Cardiac muscle cell (in vitro differentiated cells and primary cell): ENCODE measurements around the gene PCDH1. TPM values are rescaled to one million over a fixed set of nuclear protein-coding genes. Genes with fewer than 3 reads are reported as not detected.

Source experiments
- DNase-seq, 2 donors: peaks; one replicate each; pipeline versions ENCODE4 v3.0.0 to v3.0.0-alpha.2; 2010 to 2017; ENCODE audit warnings: low read depth in 1 of 2, low spot score in 1 of 2
- H3K27ac ChIP-seq: fragments of 200-600 bp; sonication (generic); 2 replicates; pipeline ENCODE4 v1.5.1; 2016
- H3K27me3 ChIP-seq: fragments of 200-600 bp; sonication (generic); 2 replicates; pipeline ENCODE4 v1.6.0; 2016; ENCODE audit warnings: control low read depth
- H3K36me3 ChIP-seq: fragments of 200-600 bp; sonication (generic); 2 replicates; pipeline ENCODE4 v1.5.1; 2016; ENCODE audit warnings: control low read depth
- H3K4me1 ChIP-seq: fragments of 200-600 bp; sonication (generic); 2 replicates; pipeline ENCODE4 v1.8.1; 2017; ENCODE audit warnings: low read depth, mild to moderate bottlenecking, mixed run types
- H3K4me3 ChIP-seq: fragments of 200-600 bp; sonication (generic); 2 replicates; pipeline ENCODE4 v1.5.1; 2016; ENCODE audit warnings: mild to moderate bottlenecking
- H3K9me3 ChIP-seq: fragments of 200-600 bp; sonication (generic); 2 replicates; pipeline ENCODE4 v1.5.1; 2017; ENCODE audit warnings: low read depth, mild to moderate bottlenecking, control low read depth
- CTCF ChIP-seq: IDR thresholded peaks from 2 replicates; pipeline ENCODE4 v1.5.1; 2012; ENCODE audit warnings: low read depth, mild to moderate bottlenecking, low read length
- polyA plus RNA-seq: library from polyadenylated mRNA; unstranded; fragments of >200 nt; fragmentation: Nextera tagmentation; extraction: Ambion mirVana; gene quantifications from 2 replicates; pipeline ENCODE4 v1.2.1, GENCODE V29; 2016
- total RNA-seq: library from RNA; depleted of rRNA; stranded (reverse); fragments of >200 nt; gene quantifications from 2 replicates; pipeline ENCODE4 v1.2.3, GENCODE V29; 2016

PCDH1 gene
- total and polyA plus RNA-seq, 2 experiments from 2014 or later: 0.63 to 0.77 TPM

GRCh38 chr5:141914199-141914743 lies 36.1 kb upstream of the PCDH1 start:
- peak; percentile 23 to 59 for DNase-seq
- H3K27ac ChIP-seq: no peak overlapping the region
- peak; percentile 42 for TF ChIP-seq CTCF
- peak overlapping the region; percentile 12 for H3K4me3 ChIP-seq
- H3K4me1 ChIP-seq: no peaks in the 10 kb centered on the region
- peaks cover 7% of the 10 kb centered on the region for H3K27me3 ChIP-seq
- no peaks in the 10 kb centered on the region for H3K36me3 ChIP-seq
- H3K9me3 ChIP-seq: no peaks in the 10 kb centered on the region

- Histone ChIP-seq H3K4me3 (peak overlapping the region; percentile 12), H3K27me3 (peaks cover 7% of the 10 kb centered on the region), H3K36me3 (no peaks in the 10 kb centered on the region), H3K4me1 (no peaks in the 10 kb centered on the region), H3K27ac (no peak overlapping the region), H3K9me3 (no peaks in the 10 kb centered on the region)
- no peak for DNase-seq
- TF ChIP-seq CTCF: no peak
Measured at GRCh38 chr5:141913560-141914198, 35.5 kb upstream of the PCDH1 start.

- no peak for TF ChIP-seq CTCF
- Histone ChIP-seq H3K36me3 (no peaks in the 10 kb centered on the region), H3K4me1 (no peaks in the 10 kb centered on the region), H3K9me3 (no peaks in the 10 kb centered on the region), H3K4me3 (no peak overlapping the region), H3K27me3 (peaks cover 7% of the 10 kb centered on the region), H3K27ac (no peak overlapping the region)
- DNase-seq: no peak
Measured at GRCh38 chr5:141910271-141910673, 32.1 kb upstream of the PCDH1 start.

- no peak for TF ChIP-seq CTCF
- no peaks in the 10 kb centered on the region for H3K9me3 ChIP-seq
- no peaks in the 10 kb centered on the region for H3K4me1 ChIP-seq
- H3K27me3 ChIP-seq: peaks cover 7% of the 10 kb centered on the region
- H3K36me3 ChIP-seq: no peaks in the 10 kb centered on the region
- DNase-seq: no peak
- no peak overlapping the region for H3K4me3 ChIP-seq
- H3K27ac ChIP-seq: no peak overlapping the region
Measured at GRCh38 chr5:141909212-141909611, 31.0 kb upstream of the PCDH1 start.

- no peak for TF ChIP-seq CTCF
- no peaks in the 10 kb centered on the region for H3K4me1 ChIP-seq
- H3K27ac ChIP-seq: no peak overlapping the region
- H3K4me3 ChIP-seq: no peak overlapping the region
- peaks cover 7% of the 10 kb centered on the region for H3K27me3 ChIP-seq
- no peaks in the 10 kb centered on the region for H3K9me3 ChIP-seq
- H3K36me3 ChIP-seq: no peaks in the 10 kb centered on the region
- DNase-seq: no peak
Measured at GRCh38 chr5:141908796-141909195, 30.6 kb upstream of the PCDH1 start.
